Liver (tissue), 9 donors: Measurements from ENCODE around the gene EBF3. TPM values are rescaled to one million over a fixed set of nuclear protein-coding genes. Genes with fewer than 3 reads are reported as not detected.

Experiments
- DNase-seq: peaks from one replicate; pipeline ENCODE4 v3.0.0-alpha.2; 2017; ENCODE audit warnings: low spot score
- H3K27ac ChIP-seq, 2 donors: one replicate each; pipeline ENCODE4 v1.7.0; 2013; ENCODE audit warnings: inconsistent platforms in 2 of 2, low read length in 2 of 2, control low read depth in 1 of 2, low read depth in 1 of 2, mild to moderate bottlenecking in 1 of 2
- H3K27me3 ChIP-seq, 4 donors: one replicate each; pipeline versions ENCODE4 v1.6.1 to v1.7.0; 2013; ENCODE audit warnings: low read length in 3 of 4, inconsistent platforms in 1 of 4, mild to moderate bottlenecking in 1 of 4, moderate library complexity in 1 of 4; ENCODE audit not compliant: control insufficient read depth in 4 of 4, insufficient read depth in 4 of 4
- H3K36me3 ChIP-seq, 4 donors: one replicate each; pipeline versions ENCODE4 v1.6.1 to v1.7.0; 2013; ENCODE audit warnings: low read length in 3 of 4, mild to moderate bottlenecking in 3 of 4, low read depth in 1 of 4, moderate library complexity in 1 of 4; ENCODE audit not compliant: control insufficient read depth in 4 of 4, insufficient read depth in 3 of 4
- H3K4me1 ChIP-seq, 4 donors: one replicate each; pipeline versions ENCODE4 v1.6.1 to v1.7.0; 2013; ENCODE audit warnings: low read length in 3 of 4, mild to moderate bottlenecking in 3 of 4, moderate library complexity in 1 of 4; ENCODE audit not compliant: control insufficient read depth in 4 of 4, insufficient read depth in 4 of 4
- H3K4me3 ChIP-seq, 3 donors: one replicate each; pipeline versions ENCODE4 v1.6.1 to v1.7.0; 2013; ENCODE audit warnings: low read length in 3 of 3, control low read depth in 1 of 3, low read depth in 1 of 3, mild to moderate bottlenecking in 1 of 3
- H3K9ac ChIP-seq, 2 donors: one replicate each; pipeline ENCODE4 v1.7.0; 2013; ENCODE audit warnings: low read length in 2 of 2, mild to moderate bottlenecking in 2 of 2, moderate library complexity in 2 of 2, control low read depth in 1 of 2, low read depth in 1 of 2
- H3K9me3 ChIP-seq, 4 donors: one replicate each; pipeline versions ENCODE4 v1.6.1 to v1.7.0; 2013; ENCODE audit warnings: low read length in 3 of 4; ENCODE audit not compliant: control insufficient read depth in 4 of 4
- EGR1 ChIP-seq, 2 donors: IDR thresholded peaks; 2 replicates each; pipeline ENCODE4 v1.6.1; 2016 to 2018; ENCODE audit warnings: antibody characterized with exemption in 2 of 2, low read depth in 2 of 2
- FOXA1 ChIP-seq: IDR thresholded peaks from 2 replicates; pipeline ENCODE4 v1.6.1; 2016; ENCODE audit warnings: antibody characterized with exemption
- FOXA2 ChIP-seq: IDR thresholded peaks from 2 replicates; pipeline ENCODE4 v1.6.1; 2016; ENCODE audit warnings: antibody characterized with exemption
- GABPA ChIP-seq, 2 donors: IDR thresholded peaks in 1 of 2; conservative IDR thresholded peaks in 1 of 2; 2 replicates each; pipeline ENCODE4 v1.6.1; 2016; ENCODE audit warnings: antibody characterized with exemption in 2 of 2, mild to moderate bottlenecking in 1 of 2, moderate library complexity in 1 of 2
- HNF4A ChIP-seq, 2 donors: conservative IDR thresholded peaks; 2 replicates each; pipeline ENCODE4 v1.6.1; 2016; ENCODE audit warnings: antibody characterized with exemption in 2 of 2, mild to moderate bottlenecking in 2 of 2
- HNF4G ChIP-seq: IDR thresholded peaks from 2 replicates; pipeline ENCODE4 v1.6.1; 2016; ENCODE audit warnings: antibody characterized with exemption
- JUND ChIP-seq, 2 donors: IDR thresholded peaks; 2 replicates each; pipeline ENCODE4 v1.6.1; 2016; ENCODE audit warnings: antibody characterized with exemption in 2 of 2
- NR2F2 ChIP-seq: IDR thresholded peaks from 2 replicates; pipeline ENCODE4 v1.6.1; 2016; ENCODE audit warnings: antibody characterized with exemption
- RAD21 ChIP-seq, 2 donors: IDR thresholded peaks; 2 replicates each; pipeline ENCODE4 v1.6.1; 2016; ENCODE audit warnings: antibody characterized with exemption in 2 of 2, mild to moderate bottlenecking in 2 of 2
- RXRA ChIP-seq, 2 donors: IDR thresholded peaks; 2 replicates each; pipeline ENCODE4 v1.6.1; 2017 to 2018; ENCODE audit warnings: antibody characterized with exemption in 2 of 2, mild to moderate bottlenecking in 1 of 2
- SP1 ChIP-seq: IDR thresholded peaks from 2 replicates; pipeline ENCODE4 v1.6.1; 2018; ENCODE audit warnings: antibody characterized with exemption, mild to moderate bottlenecking
- TAF1 ChIP-seq: conservative IDR thresholded peaks from 2 replicates; pipeline ENCODE4 v1.6.1; 2016; ENCODE audit warnings: antibody characterized with exemption, mild to moderate bottlenecking
- YY1 ChIP-seq: IDR thresholded peaks from 2 replicates; pipeline ENCODE4 v1.6.1; 2016; ENCODE audit warnings: antibody characterized with exemption, mild to moderate bottlenecking
- WGBS: extraction: QIAGEN DNeasy Blood & Tissue Kit; methylation state at CpG from one replicate; pipeline ENCODE4 v1.1.7; 2013; 5-methylcytosine and 5-hydroxymethylcytosine counted together
- polyA plus RNA-seq, 2 donors: library from polyadenylated mRNA; stranded (reverse) in 1 of 2; unstranded in 1 of 2; fragments of 200-250 nt in 1 of 2; fragments of >200 nt in 1 of 2; fragmentation: Nextera tagmentation in 1 of 2; extraction: Ambion mirVana in 1 of 2; gene quantifications; one replicate each; pipeline versions ENCODE4 v1.2.1 to v1.2.3, GENCODE V29; 2013 to 2015
- total RNA-seq, 2 donors: library from RNA; depleted of rRNA; stranded (reverse); fragments of >200 nt; gene quantifications; one replicate each; pipeline ENCODE4 v1.2.3, GENCODE V29; 2014
- TF ChIP-seq, protein P1 (sequence below): IDR thresholded peaks from 2 replicates; pipeline ENCODE4 v1.6.1; 2016; ENCODE audit warnings: antibody characterized with exemption, mild to moderate bottlenecking
- TF ChIP-seq, protein P2 (sequence below): IDR thresholded peaks from 2 replicates; pipeline ENCODE4 v1.6.1; 2016; ENCODE audit warnings: antibody characterized with exemption
- TF ChIP-seq, protein P3 (sequence below): IDR thresholded peaks from 2 replicates; pipeline ENCODE4 v1.6.1; 2016; ENCODE audit warnings: antibody characterized with exemption
- TF ChIP-seq, protein P4 (sequence below): IDR thresholded peaks from 2 replicates; pipeline ENCODE4 v1.6.1; 2016; ENCODE audit warnings: antibody characterized with exemption
- TF ChIP-seq, protein P5 (sequence below): fragments of 150-350 bp; IDR thresholded peaks from 2 replicates; pipeline ENCODE4 v1.5.1; 2017; ENCODE audit warnings: improper control_type of control experiment, low read depth, low read length; ENCODE audit not compliant: missing input control
- donor health status: healthy.
- donor health status: healthy.
- donor health status: healthy.
- donor health status: healthy.
- donor health status: healthy.

Gene EBF3
- total and polyA plus RNA-seq, 4 donors = 0.02 to 0.08 TPM; not detected in 2

DNA sequence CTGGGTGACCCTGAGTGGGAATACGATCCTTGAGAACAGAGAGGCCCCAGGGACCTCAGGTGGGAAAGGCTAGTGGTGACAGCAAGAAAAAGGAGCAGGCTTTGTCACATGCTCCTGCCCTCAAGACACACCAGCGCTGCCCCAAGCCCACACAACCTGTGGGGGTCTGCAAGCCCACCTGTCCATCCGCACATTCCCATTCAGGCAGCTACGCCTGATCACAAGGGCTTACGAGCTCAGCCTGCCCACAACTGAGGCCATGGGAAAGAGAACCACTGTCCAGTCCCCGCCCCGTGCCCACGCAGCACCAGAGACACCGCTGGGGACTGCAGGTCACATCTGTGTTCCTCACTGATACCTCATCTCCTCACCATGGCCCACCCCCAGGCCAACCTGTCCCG lies 26.7 kb downstream of the EBF3 start:
- H3K9ac ChIP-seq = no peak overlapping the region
- WGBS = 91% methylated on average over 10 of the region's 10 CpGs
- no peak overlapping the region for H3K4me3 ChIP-seq
- TF ChIP-seq SP1 (no peak), HNF4A (conservative IDR thresholded peaks at IDR 0.05) (no peak), FOXA2 (no peak)
- TF ChIP-seq, protein P1, sequence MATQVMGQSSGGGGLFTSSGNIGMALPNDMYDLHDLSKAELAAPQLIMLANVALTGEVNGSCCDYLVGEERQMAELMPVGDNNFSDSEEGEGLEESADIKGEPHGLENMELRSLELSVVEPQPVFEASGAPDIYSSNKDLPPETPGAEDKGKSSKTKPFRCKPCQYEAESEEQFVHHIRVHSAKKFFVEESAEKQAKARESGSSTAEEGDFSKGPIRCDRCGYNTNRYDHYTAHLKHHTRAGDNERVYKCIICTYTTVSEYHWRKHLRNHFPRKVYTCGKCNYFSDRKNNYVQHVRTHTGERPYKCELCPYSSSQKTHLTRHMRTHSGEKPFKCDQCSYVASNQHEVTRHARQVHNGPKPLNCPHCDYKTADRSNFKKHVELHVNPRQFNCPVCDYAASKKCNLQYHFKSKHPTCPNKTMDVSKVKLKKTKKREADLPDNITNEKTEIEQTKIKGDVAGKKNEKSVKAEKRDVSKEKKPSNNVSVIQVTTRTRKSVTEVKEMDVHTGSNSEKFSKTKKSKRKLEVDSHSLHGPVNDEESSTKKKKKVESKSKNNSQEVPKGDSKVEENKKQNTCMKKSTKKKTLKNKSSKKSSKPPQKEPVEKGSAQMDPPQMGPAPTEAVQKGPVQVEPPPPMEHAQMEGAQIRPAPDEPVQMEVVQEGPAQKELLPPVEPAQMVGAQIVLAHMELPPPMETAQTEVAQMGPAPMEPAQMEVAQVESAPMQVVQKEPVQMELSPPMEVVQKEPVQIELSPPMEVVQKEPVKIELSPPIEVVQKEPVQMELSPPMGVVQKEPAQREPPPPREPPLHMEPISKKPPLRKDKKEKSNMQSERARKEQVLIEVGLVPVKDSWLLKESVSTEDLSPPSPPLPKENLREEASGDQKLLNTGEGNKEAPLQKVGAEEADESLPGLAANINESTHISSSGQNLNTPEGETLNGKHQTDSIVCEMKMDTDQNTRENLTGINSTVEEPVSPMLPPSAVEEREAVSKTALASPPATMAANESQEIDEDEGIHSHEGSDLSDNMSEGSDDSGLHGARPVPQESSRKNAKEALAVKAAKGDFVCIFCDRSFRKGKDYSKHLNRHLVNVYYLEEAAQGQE = no peak
- TF ChIP-seq, protein P2, sequence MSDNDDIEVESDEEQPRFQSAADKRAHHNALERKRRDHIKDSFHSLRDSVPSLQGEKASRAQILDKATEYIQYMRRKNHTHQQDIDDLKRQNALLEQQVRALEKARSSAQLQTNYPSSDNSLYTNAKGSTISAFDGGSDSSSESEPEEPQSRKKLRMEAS = no peak
- no peak for DNase-seq
- no peaks in the 10 kb centered on the region for H3K27me3 ChIP-seq
- H3K4me1 ChIP-seq = no peaks in the 10 kb centered on the region
- no peak overlapping the region for H3K27ac ChIP-seq
- H3K36me3 ChIP-seq = no peaks in the 10 kb centered on the region
- no peaks in the 10 kb centered on the region for H3K9me3 ChIP-seq

DNA sequence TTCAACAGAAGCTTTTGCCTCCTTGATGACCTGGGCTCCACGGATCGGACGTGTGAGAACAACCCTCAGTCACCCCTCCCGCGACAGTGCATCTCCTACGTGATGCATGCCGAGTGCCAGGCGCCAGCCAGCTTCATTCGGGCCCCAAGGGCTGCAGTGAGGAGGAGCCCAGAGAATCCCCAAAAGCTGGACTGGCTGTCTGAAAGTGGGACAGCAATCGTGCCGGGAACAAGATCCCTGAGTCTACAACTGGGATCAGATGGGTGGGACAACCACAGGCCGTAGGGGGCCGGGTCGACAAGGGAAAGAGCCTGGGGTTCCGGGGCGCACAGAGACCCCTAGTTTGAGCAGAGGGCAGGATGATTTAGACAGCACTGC lies 27.2 kb downstream of the EBF3 start:
- TF ChIP-seq HNF4A (conservative IDR thresholded peaks at IDR 0.05) (no peak), SP1 (no peak), RAD21 (IDR thresholded peaks at IDR 0.05) (no peak), RXRA (IDR thresholded peaks at IDR 0.05) (no peak), YY1 (no peak), HNF4G (no peak), TAF1 (no peak), FOXA2 (no peak), JUND (IDR thresholded peaks at IDR 0.05) (no peak), GABPA (IDR thresholded peaks at IDR 0.05 in 1 of 2, conservative IDR thresholded peaks at IDR 0.05 in 1 of 2) (no peak), FOXA1 (no peak), NR2F2 (no peak), EGR1 (IDR thresholded peaks at IDR 0.05; ENCODE audit: low read depth in 2 of 2) (no peak)
- TF ChIP-seq, protein P3, sequence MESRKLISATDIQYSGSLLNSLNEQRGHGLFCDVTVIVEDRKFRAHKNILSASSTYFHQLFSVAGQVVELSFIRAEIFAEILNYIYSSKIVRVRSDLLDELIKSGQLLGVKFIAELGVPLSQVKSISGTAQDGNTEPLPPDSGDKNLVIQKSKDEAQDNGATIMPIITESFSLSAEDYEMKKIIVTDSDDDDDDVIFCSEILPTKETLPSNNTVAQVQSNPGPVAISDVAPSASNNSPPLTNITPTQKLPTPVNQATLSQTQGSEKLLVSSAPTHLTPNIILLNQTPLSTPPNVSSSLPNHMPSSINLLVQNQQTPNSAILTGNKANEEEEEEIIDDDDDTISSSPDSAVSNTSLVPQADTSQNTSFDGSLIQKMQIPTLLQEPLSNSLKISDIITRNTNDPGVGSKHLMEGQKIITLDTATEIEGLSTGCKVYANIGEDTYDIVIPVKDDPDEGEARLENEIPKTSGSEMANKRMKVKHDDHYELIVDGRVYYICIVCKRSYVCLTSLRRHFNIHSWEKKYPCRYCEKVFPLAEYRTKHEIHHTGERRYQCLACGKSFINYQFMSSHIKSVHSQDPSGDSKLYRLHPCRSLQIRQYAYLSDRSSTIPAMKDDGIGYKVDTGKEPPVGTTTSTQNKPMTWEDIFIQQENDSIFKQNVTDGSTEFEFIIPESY = no peak
- TF ChIP-seq, protein P4, sequence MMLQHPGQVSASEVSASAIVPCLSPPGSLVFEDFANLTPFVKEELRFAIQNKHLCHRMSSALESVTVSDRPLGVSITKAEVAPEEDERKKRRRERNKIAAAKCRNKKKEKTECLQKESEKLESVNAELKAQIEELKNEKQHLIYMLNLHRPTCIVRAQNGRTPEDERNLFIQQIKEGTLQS = no peak
- TF ChIP-seq, protein P1 = no peak
- TF ChIP-seq, protein P5, sequence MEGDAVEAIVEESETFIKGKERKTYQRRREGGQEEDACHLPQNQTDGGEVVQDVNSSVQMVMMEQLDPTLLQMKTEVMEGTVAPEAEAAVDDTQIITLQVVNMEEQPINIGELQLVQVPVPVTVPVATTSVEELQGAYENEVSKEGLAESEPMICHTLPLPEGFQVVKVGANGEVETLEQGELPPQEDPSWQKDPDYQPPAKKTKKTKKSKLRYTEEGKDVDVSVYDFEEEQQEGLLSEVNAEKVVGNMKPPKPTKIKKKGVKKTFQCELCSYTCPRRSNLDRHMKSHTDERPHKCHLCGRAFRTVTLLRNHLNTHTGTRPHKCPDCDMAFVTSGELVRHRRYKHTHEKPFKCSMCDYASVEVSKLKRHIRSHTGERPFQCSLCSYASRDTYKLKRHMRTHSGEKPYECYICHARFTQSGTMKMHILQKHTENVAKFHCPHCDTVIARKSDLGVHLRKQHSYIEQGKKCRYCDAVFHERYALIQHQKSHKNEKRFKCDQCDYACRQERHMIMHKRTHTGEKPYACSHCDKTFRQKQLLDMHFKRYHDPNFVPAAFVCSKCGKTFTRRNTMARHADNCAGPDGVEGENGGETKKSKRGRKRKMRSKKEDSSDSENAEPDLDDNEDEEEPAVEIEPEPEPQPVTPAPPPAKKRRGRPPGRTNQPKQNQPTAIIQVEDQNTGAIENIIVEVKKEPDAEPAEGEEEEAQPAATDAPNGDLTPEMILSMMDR = no peak
- TF ChIP-seq, protein P2 = no peak
- Histone ChIP-seq H3K27me3 (no peaks in the 10 kb centered on the region), H3K4me1 (no peaks in the 10 kb centered on the region), H3K9me3 (no peaks in the 10 kb centered on the region), H3K36me3 (no peaks in the 10 kb centered on the region), H3K27ac (no peak overlapping the region), H3K9ac (no peak overlapping the region), H3K4me3 (no peak overlapping the region)
- no peak for DNase-seq
- 93% methylated on average over 16 of the region's 16 CpGs for WGBS
